Measurements from ENCODE around the gene ZNF584.
"Not testable (repeated sequence)": the region's sequence is repeated elsewhere in the genome, so short reads cannot be mapped to it uniquely, and the experiment has no call there.

ZNF584 gene

GRCh38 chr19:58408152-58409009 lies at the start of gene ZNF584:
ZNF584 (plus strand) TSS chr19:58408649; CDS start chr19:58409148, 499 bp downstream.
- DNase-seq: peak; percentile 89

- DNase-seq: no peak
Observed at GRCh38 chr19:58361900-58362271, 46.6 kb upstream of the ZNF584 start.

- DNase-seq: peak; percentile 59
Observed at GRCh38 chr19:58362272-58362994, 46.0 kb upstream of the ZNF584 start, which contains the start of gene ZNF497. ZNF497 (minus strand) TSS chr19:58362751; CDS start chr19:58357635, 5,116 bp downstream.

GRCh38 chr19:58364146-58364545 lies 44.3 kb upstream of the ZNF584 start:
- no peak for DNase-seq

GRCh38 chr19:58366585-58367430 lies 41.6 kb upstream of the ZNF584 start:
- no peak for DNase-seq

- DNase-seq: no peak
Observed at GRCh38 chr19:58367698-58368454, 40.6 kb upstream of the ZNF584 start.

- no peak for DNase-seq
Observed at GRCh38 chr19:58368561-58369360, 39.7 kb upstream of the ZNF584 start.

GRCh38 chr19:58372311-58373133 lies 35.9 kb upstream of the ZNF584 start:
- no peak for DNase-seq

- DNase-seq: no peak
Observed at GRCh38 chr19:58374200-58374599, 34.2 kb upstream of the ZNF584 start.

GRCh38 chr19:58376724-58377123 lies 31.7 kb upstream of the ZNF584 start:
- not testable (repeated sequence) for DNase-seq

- no peak for DNase-seq
Observed at GRCh38 chr19:58379246-58379645, 29.2 kb upstream of the ZNF584 start.

- no peak for DNase-seq
Observed at GRCh38 chr19:58380037-58380661, 28.3 kb upstream of the ZNF584 start.

- peak; percentile 99 for DNase-seq
Observed at GRCh38 chr19:58380662-58381459, 27.6 kb upstream of the ZNF584 start, which contains the start of gene ZNF837. ZNF837 (minus strand) TSS chr19:58381030; CDS start chr19:58369332, 11,698 bp downstream.

GRCh38 chr19:58381460-58382212 lies 26.8 kb upstream of the ZNF584 start:
- no peak for DNase-seq

- no peak for DNase-seq
Observed at GRCh38 chr19:58382997-58383603, 25.3 kb upstream of the ZNF584 start.

GRCh38 chr19:58385313-58385890 lies 23.0 kb upstream of the ZNF584 start:
- DNase-seq: no peak

- no peak for DNase-seq
Observed at GRCh38 chr19:58385891-58386575, 22.4 kb upstream of the ZNF584 start.

Measured in NCI-H524 treated with DMSO at 0.1 percent for 48 hours (cell line).